ENCODE measurements around the gene IPMK.

DNA sequence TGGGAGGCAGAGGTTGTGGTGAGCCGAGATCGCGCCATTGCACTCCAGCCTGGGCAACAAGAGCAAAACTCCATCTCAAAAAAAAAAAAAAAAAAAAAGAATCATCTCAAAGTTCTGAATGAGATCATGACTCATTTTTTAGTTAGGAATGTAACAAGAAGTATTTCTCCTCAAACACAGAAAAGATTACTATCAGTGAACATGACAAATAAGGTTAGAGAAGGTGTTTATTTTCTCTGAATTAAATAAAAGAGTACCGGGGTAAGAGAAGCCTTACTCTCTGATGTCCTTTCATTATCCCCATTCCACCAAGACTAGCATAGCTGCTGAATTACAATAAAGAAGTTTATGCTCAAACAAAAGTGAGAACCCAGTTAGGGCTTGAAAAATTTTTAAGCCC is 50.1 kb downstream of the IPMK start:
- TF ChIP-seq RXRA (IDR thresholded peaks at IDR 0.05; ENCODE audit: insufficient read depth, low read depth, low read length) (no peak), SIN3A (conservative IDR thresholded peaks at IDR 0.05 in 1 of 2, IDR thresholded peaks at IDR 0.05 in 1 of 2; ENCODE audit: low read depth in 1 of 2, low read length in 2 of 2) (no peak), POLR2A (IDR thresholded peaks at IDR 0.05; ENCODE audit: control extremely low read depth in 1 of 2, low read depth in 2 of 2, low read length in 2 of 2) (no peak), JUND (IDR thresholded peaks at IDR 0.05; ENCODE audit: low read length) (no peak), RBBP5 (IDR thresholded peaks at IDR 0.05; ENCODE audit: borderline replicate concordance, low read depth, low read length) (no peak), CTCF (IDR thresholded peaks at IDR 0.05; ENCODE audit: control extremely low read depth in 1 of 3, insufficient read depth in 1 of 3, low read depth in 1 of 3, low read length in 3 of 3) (no peak), POLR2AphosphoS5 (IDR thresholded peaks at IDR 0.05; ENCODE audit: low read depth, low read length) (no peak), KDM5A (IDR thresholded peaks at IDR 0.05; ENCODE audit: low read length) (no peak)
- TF ChIP-seq, protein P1, sequence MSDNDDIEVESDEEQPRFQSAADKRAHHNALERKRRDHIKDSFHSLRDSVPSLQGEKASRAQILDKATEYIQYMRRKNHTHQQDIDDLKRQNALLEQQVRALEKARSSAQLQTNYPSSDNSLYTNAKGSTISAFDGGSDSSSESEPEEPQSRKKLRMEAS (IDR thresholded peaks at IDR 0.05), result no peak

Data from H1 (cell line).